Progenitor cell of endocrine pancreas (in vitro differentiated cells): ENCODE results near the gene ACBD6. TPM values are rescaled to one million over a fixed set of nuclear protein-coding genes. Genes with fewer than 3 reads are reported as not detected.

Experiments
- DNase-seq: peaks from one replicate; pipeline ENCODE4 v3.0.0; 2021; ENCODE audit warnings: low spot score; ENCODE audit not compliant: unreplicated experiment
- H3K27ac Mint-ChIP-seq: 2 replicates; pipeline ENCODE4 v1.8.0; 2021; ENCODE audit warnings: mild to moderate bottlenecking, moderate library complexity, mixed read lengths
- H3K27me3 Mint-ChIP-seq: 2 replicates; pipeline ENCODE4 v1.8.0; 2021; ENCODE audit warnings: mixed read lengths
- H3K36me3 Mint-ChIP-seq: 2 replicates; pipeline ENCODE4 v1.8.0; 2022; ENCODE audit warnings: mixed read lengths; ENCODE audit not compliant: insufficient read depth
- H3K4me1 Mint-ChIP-seq: 2 replicates; pipeline ENCODE4 v1.8.0; 2021; ENCODE audit warnings: low read depth, mixed read lengths
- H3K4me3 Mint-ChIP-seq: 2 replicates; pipeline ENCODE4 v1.8.0; 2021; ENCODE audit warnings: low read depth, mild to moderate bottlenecking, moderate library complexity, mixed read lengths
- H3K9me3 Mint-ChIP-seq: 2 replicates; pipeline ENCODE4 v1.8.0; 2021; ENCODE audit warnings: low read depth, mixed read lengths
- CTCF ChIP-seq: fragments of 200-600 bp; sonication (generic); IDR thresholded peaks from one replicate; pipeline ENCODE4 v1.5.0; 2021; ENCODE audit warnings: antibody characterized with exemption, mild to moderate bottlenecking; ENCODE audit not compliant: unreplicated experiment
- total RNA-seq: library from RNA; stranded (reverse); gene quantifications from 2 replicates; pipeline ENCODE4 v1.2.1, GENCODE V29; 2021

Gene ACBD6
- total RNA-seq, 1 donor from 2014 or later = 54.2 TPM

GRCh38 chr1:180386745-180387367, 115.5 kb downstream of the ACBD6 start:
- H3K27ac Mint-ChIP-seq = no peak overlapping the region
- H3K9me3 Mint-ChIP-seq = peaks cover 41% of the 10 kb centered on the region
- no peaks in the 10 kb centered on the region for H3K27me3 Mint-ChIP-seq
- H3K36me3 Mint-ChIP-seq = peaks cover 37% of the 10 kb centered on the region
- H3K4me1 Mint-ChIP-seq = no peaks in the 10 kb centered on the region
- no peak for TF ChIP-seq CTCF
- DNase-seq = no peak
- H3K4me3 Mint-ChIP-seq = no peak overlapping the region

- Mint-ChIP-seq H3K27ac (no peak overlapping the region), H3K4me3 (no peak overlapping the region), H3K27me3 (no peaks in the 10 kb centered on the region), H3K4me1 (no peaks in the 10 kb centered on the region), H3K36me3 (peaks cover 42% of the 10 kb centered on the region), H3K9me3 (peaks cover 51% of the 10 kb centered on the region)
- no peak for TF ChIP-seq CTCF
- DNase-seq = no peak
These were observed 117.2 kb downstream of the ACBD6 start for GRCh38 chr1:180385144-180385543.

- DNase-seq = no peak
- H3K27me3 Mint-ChIP-seq = no peaks in the 10 kb centered on the region
- no peak for TF ChIP-seq CTCF
- H3K9me3 Mint-ChIP-seq = peaks cover 58% of the 10 kb centered on the region
- H3K4me3 Mint-ChIP-seq = no peak overlapping the region
- H3K36me3 Mint-ChIP-seq = peaks cover 48% of the 10 kb centered on the region
- no peak overlapping the region for H3K27ac Mint-ChIP-seq
- H3K4me1 Mint-ChIP-seq = no peaks in the 10 kb centered on the region
These were observed 117.9 kb downstream of the ACBD6 start for GRCh38 chr1:180384286-180385005.

GRCh38 chr1:180382326-180383115, 119.9 kb downstream of the ACBD6 start:
- peaks cover 68% of the 10 kb centered on the region for H3K9me3 Mint-ChIP-seq
- H3K27ac Mint-ChIP-seq = no peak overlapping the region
- H3K27me3 Mint-ChIP-seq = no peaks in the 10 kb centered on the region
- no peak for TF ChIP-seq CTCF
- H3K36me3 Mint-ChIP-seq = peaks cover 56% of the 10 kb centered on the region
- no peak overlapping the region for H3K4me3 Mint-ChIP-seq
- DNase-seq = no peak
- H3K4me1 Mint-ChIP-seq = no peaks in the 10 kb centered on the region

- Mint-ChIP-seq H3K27ac (no peak overlapping the region), H3K9me3 (peaks cover 66% of the 10 kb centered on the region), H3K4me3 (no peak overlapping the region), H3K4me1 (no peaks in the 10 kb centered on the region), H3K36me3 (peaks cover 54% of the 10 kb centered on the region), H3K27me3 (no peaks in the 10 kb centered on the region)
- no peak for DNase-seq
- no peak for TF ChIP-seq CTCF
These were observed 121.2 kb downstream of the ACBD6 start for GRCh38 chr1:180381184-180381580.
